ENCODE data around the gene MAIP1.
A peak's percentile ranks its signal among the peaks of the same experiment; 100 is the strongest.

Gene MAIP1

GRCh38 chr2:199979832-199980628 is 24.6 kb downstream of the MAIP1 start:
- Histone ChIP-seq H2AFZ (ENCODE audit: low read length) (peak overlapping the region; percentile 48), H3K27ac (replicated peaks; ENCODE audit: low read length) (no peak overlapping the region), H3K4me3 (ENCODE audit: low read length in 2 of 2) (peak overlapping the region in 1 of 2 donors; percentile 7), H4K8ac (ENCODE audit: low read depth, low read length) (no peak overlapping the region), H2BK12ac (ENCODE audit: low read length) (no peak overlapping the region), H3K9ac (ENCODE audit: low read depth, low read length, poor library complexity) (no peak overlapping the region), H3K36me3 (replicated peaks in 1 of 2; ENCODE audit: control insufficient read depth in 2 of 2, insufficient read depth in 2 of 2, low read length in 2 of 2) (no peaks in the 10 kb centered on the region), H4K91ac (ENCODE audit: low read depth, low read length, poor library complexity) (no peak overlapping the region), H2AK5ac (ENCODE audit: low read depth, low read length) (no peak overlapping the region), H2BK15ac (ENCODE audit: low read length) (no peak overlapping the region), H2BK5ac (ENCODE audit: low read length) (no peak overlapping the region), H3K18ac (ENCODE audit: low read length) (peak overlapping the region; percentile 61), H3K4ac (ENCODE audit: low read length) (no peak overlapping the region), H3K79me1 (ENCODE audit: low read depth, low read length) (no peaks in the 10 kb centered on the region), H2BK120ac (ENCODE audit: low read depth, low read length) (no peak overlapping the region), H3K9me3 (replicated peaks in 1 of 2; ENCODE audit: control insufficient read depth in 2 of 2, insufficient read depth in 1 of 2, low read depth in 1 of 2, low read length in 2 of 2) (no peaks in the 10 kb centered on the region), H3K14ac (ENCODE audit: low read length) (no peak overlapping the region), H3K4me1 (ENCODE audit: control insufficient read depth in 2 of 2, insufficient read depth in 1 of 2, low read depth in 1 of 2, low read length in 2 of 2) (peaks cover 5 to 10% of the 10 kb centered on the region in 2 donors), H3K23ac (ENCODE audit: low read depth, low read length, poor library complexity) (no peak overlapping the region), H3K27me3 (ENCODE audit: control insufficient read depth in 3 of 3, insufficient read depth in 3 of 3, low read depth in 1 of 3, low read length in 3 of 3) (no peaks in the 10 kb centered on the region), H3K4me2 (ENCODE audit: insufficient read depth, low read length, poor library complexity, severe bottlenecking) (peak overlapping the region; percentile 44)
- peak; percentile 85 for DNase-seq (ENCODE audit: low spot score)
- WGBS, 2 donors (ENCODE audit: extremely low coverage in 2 of 2, insufficient read length in 2 of 2, insufficient replicate concordance in 1 of 2), result no CpG with 5 or more reads among the region's 12 CpGs

DNA sequence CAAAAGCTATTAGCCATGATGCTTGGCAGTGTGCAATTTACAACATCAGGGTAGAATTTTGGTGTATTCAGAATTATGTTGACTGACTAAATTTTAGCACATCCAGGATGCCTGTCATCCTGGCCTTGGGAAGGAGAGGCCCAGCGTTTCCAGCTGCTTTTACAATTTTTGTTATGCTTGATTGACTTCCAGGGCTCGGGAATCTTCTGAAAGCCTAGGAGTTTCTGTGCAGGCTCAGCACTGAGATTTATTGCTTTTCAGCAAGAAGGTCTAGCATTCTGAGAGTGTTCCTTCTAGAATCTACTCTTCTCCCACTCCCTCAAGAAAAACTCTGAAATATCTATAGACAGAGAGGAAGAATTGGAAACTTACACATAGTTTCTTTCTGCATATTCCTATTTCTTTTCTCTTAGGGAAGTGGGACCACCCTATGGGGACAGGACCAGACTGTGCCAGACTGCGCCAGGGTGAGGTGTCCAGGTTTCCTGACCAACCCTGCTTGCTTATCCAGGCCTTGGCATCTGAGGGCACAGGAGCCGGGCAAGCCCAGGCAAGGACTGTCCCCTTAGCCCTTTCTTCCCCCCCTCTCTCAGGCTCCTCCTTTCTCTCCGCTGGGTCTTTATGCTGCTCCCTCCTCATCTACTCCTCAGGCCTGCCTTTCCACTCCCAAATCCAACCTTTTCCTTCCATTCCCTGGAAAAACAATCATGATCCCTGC is 26.9 kb downstream of the MAIP1 start:
- H3K27me3 ChIP-seq (ENCODE audit: control insufficient read depth in 3 of 3, insufficient read depth in 3 of 3, low read depth in 1 of 3, low read length in 3 of 3), result no peaks in the 10 kb centered on the region
- no peak overlapping the region for H2BK12ac ChIP-seq (ENCODE audit: low read length)
- H3K4ac ChIP-seq (ENCODE audit: low read length), result no peak overlapping the region
- no peaks in the 10 kb centered on the region for H3K79me1 ChIP-seq (ENCODE audit: low read depth, low read length)
- H2AK5ac ChIP-seq (ENCODE audit: low read depth, low read length), result no peak overlapping the region
- H3K9me3 ChIP-seq (replicated peaks in 1 of 2; ENCODE audit: control insufficient read depth in 2 of 2, insufficient read depth in 1 of 2, low read depth in 1 of 2, low read length in 2 of 2), result no peaks in the 10 kb centered on the region
- no peaks in the 10 kb centered on the region for H3K36me3 ChIP-seq (replicated peaks in 1 of 2; ENCODE audit: control insufficient read depth in 2 of 2, insufficient read depth in 2 of 2, low read length in 2 of 2)
- H3K4me2 ChIP-seq (ENCODE audit: insufficient read depth, low read length, poor library complexity, severe bottlenecking), result no peak overlapping the region
- no CpG with 5 or more reads among the region's 5 CpGs for WGBS, 2 donors (ENCODE audit: extremely low coverage in 2 of 2, insufficient read length in 2 of 2, insufficient replicate concordance in 1 of 2)
- no peak overlapping the region for H3K27ac ChIP-seq (replicated peaks; ENCODE audit: low read length)
- H3K23ac ChIP-seq (ENCODE audit: low read depth, low read length, poor library complexity), result no peak overlapping the region
- H4K91ac ChIP-seq (ENCODE audit: low read depth, low read length, poor library complexity), result no peak overlapping the region
- H3K4me1 ChIP-seq (ENCODE audit: control insufficient read depth in 2 of 2, insufficient read depth in 1 of 2, low read depth in 1 of 2, low read length in 2 of 2), result peaks cover 5 to 12% of the 10 kb centered on the region in 2 donors
- H2AFZ ChIP-seq (ENCODE audit: low read length), result peak overlapping the region; percentile 74
- no peak overlapping the region for H2BK120ac ChIP-seq (ENCODE audit: low read depth, low read length)
- no peak overlapping the region for H3K9ac ChIP-seq (ENCODE audit: low read depth, low read length, poor library complexity)
- no peak overlapping the region for H3K4me3 ChIP-seq (ENCODE audit: low read length in 2 of 2)
- no peak overlapping the region for H4K8ac ChIP-seq (ENCODE audit: low read depth, low read length)
- H3K14ac ChIP-seq (ENCODE audit: low read length), result no peak overlapping the region
- no peak for DNase-seq (ENCODE audit: low spot score)
- no peak overlapping the region for H2BK15ac ChIP-seq (ENCODE audit: low read length)
- no peak overlapping the region for H3K18ac ChIP-seq (ENCODE audit: low read length)
- H2BK5ac ChIP-seq (ENCODE audit: low read length), result no peak overlapping the region

DNA sequence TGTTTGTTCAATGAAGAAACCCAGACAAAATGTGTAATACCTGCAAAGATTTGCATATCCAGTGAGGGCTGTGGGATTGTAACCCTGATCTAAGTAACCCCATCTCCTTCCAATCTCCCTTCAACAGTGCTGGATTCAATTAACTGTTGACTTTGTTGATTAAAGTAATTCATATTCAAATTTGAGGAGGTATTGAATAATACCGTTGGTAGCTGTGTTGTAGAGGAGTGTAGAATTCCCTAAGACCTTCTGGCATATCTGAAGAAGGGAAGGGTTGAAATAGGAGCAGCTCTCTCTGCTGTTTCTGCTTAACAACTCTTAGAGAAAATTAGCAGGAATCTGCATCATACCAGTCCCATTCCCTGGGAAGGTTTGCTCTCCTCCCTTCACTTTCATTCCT is 28.2 kb downstream of the MAIP1 start:
- no peak overlapping the region for H4K91ac ChIP-seq (ENCODE audit: low read depth, low read length, poor library complexity)
- DNase-seq (ENCODE audit: low spot score), result no peak
- no peak overlapping the region for H3K4ac ChIP-seq (ENCODE audit: low read length)
- no peak overlapping the region for H2BK5ac ChIP-seq (ENCODE audit: low read length)
- H3K9me3 ChIP-seq (replicated peaks in 1 of 2; ENCODE audit: control insufficient read depth in 2 of 2, insufficient read depth in 1 of 2, low read depth in 1 of 2, low read length in 2 of 2), result no peaks in the 10 kb centered on the region
- H2AK5ac ChIP-seq (ENCODE audit: low read depth, low read length), result no peak overlapping the region
- no peak overlapping the region for H3K14ac ChIP-seq (ENCODE audit: low read length)
- no peak overlapping the region for H2BK12ac ChIP-seq (ENCODE audit: low read length)
- peaks cover 5 to 23% of the 10 kb centered on the region in 2 donors for H3K4me1 ChIP-seq (ENCODE audit: control insufficient read depth in 2 of 2, insufficient read depth in 1 of 2, low read depth in 1 of 2, low read length in 2 of 2)
- no peak overlapping the region for H3K4me3 ChIP-seq (ENCODE audit: low read length in 2 of 2)
- no peaks in the 10 kb centered on the region for H3K36me3 ChIP-seq (replicated peaks in 1 of 2; ENCODE audit: control insufficient read depth in 2 of 2, insufficient read depth in 2 of 2, low read length in 2 of 2)
- no peaks in the 10 kb centered on the region for H3K79me1 ChIP-seq (ENCODE audit: low read depth, low read length)
- H3K9ac ChIP-seq (ENCODE audit: low read depth, low read length, poor library complexity), result no peak overlapping the region
- no peak overlapping the region for H4K8ac ChIP-seq (ENCODE audit: low read depth, low read length)
- WGBS, 2 donors (ENCODE audit: extremely low coverage in 2 of 2, insufficient read length in 2 of 2, insufficient replicate concordance in 1 of 2), result no CpG with 5 or more reads among the region's 1 CpG
- no peaks in the 10 kb centered on the region for H3K27me3 ChIP-seq (ENCODE audit: control insufficient read depth in 3 of 3, insufficient read depth in 3 of 3, low read depth in 1 of 3, low read length in 3 of 3)
- no peak overlapping the region for H3K23ac ChIP-seq (ENCODE audit: low read depth, low read length, poor library complexity)
- no peak overlapping the region for H2AFZ ChIP-seq (ENCODE audit: low read length)
- no peak overlapping the region for H2BK120ac ChIP-seq (ENCODE audit: low read depth, low read length)
- H3K4me2 ChIP-seq (ENCODE audit: insufficient read depth, low read length, poor library complexity, severe bottlenecking), result no peak overlapping the region
- H3K27ac ChIP-seq (replicated peaks; ENCODE audit: low read length), result no peak overlapping the region
- no peak overlapping the region for H2BK15ac ChIP-seq (ENCODE audit: low read length)
- no peak overlapping the region for H3K18ac ChIP-seq (ENCODE audit: low read length)

DNA sequence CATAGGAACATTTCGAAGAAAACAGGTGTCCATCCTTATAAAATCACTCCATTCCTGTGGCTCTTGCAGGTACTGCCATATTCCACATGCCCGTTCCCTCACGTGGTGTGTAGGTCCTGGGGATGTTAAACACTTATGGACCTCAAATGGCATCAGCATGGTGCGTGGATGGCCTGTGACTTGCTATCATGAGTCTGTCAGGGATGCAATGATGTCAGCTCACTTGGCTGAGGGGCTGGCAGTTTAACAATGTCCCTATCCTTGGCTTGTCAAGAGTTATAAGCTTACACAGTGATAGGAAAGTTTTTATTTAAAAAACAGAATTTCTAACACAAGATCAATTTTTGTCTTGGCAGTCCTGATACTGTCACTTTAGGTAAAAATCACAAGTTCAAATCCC is 28.8 kb downstream of the MAIP1 start:
- Histone ChIP-seq H3K9me3 (replicated peaks in 1 of 2; ENCODE audit: control insufficient read depth in 2 of 2, insufficient read depth in 1 of 2, low read depth in 1 of 2, low read length in 2 of 2) (no peaks in the 10 kb centered on the region), H3K36me3 (replicated peaks in 1 of 2; ENCODE audit: control insufficient read depth in 2 of 2, insufficient read depth in 2 of 2, low read length in 2 of 2) (no peaks in the 10 kb centered on the region), H3K27ac (replicated peaks; ENCODE audit: low read length) (no peak overlapping the region), H3K79me1 (ENCODE audit: low read depth, low read length) (no peaks in the 10 kb centered on the region), H3K9ac (ENCODE audit: low read depth, low read length, poor library complexity) (no peak overlapping the region), H3K4ac (ENCODE audit: low read length) (no peak overlapping the region), H2BK120ac (ENCODE audit: low read depth, low read length) (no peak overlapping the region), H3K27me3 (ENCODE audit: control insufficient read depth in 3 of 3, insufficient read depth in 3 of 3, low read depth in 1 of 3, low read length in 3 of 3) (no peaks in the 10 kb centered on the region), H3K4me3 (ENCODE audit: low read length in 2 of 2) (no peak overlapping the region), H2AFZ (ENCODE audit: low read length) (no peak overlapping the region), H2BK5ac (ENCODE audit: low read length) (no peak overlapping the region), H2BK12ac (ENCODE audit: low read length) (no peak overlapping the region), H3K18ac (ENCODE audit: low read length) (no peak overlapping the region), H2BK15ac (ENCODE audit: low read length) (peak overlapping the region; percentile 45), H3K4me1 (ENCODE audit: control insufficient read depth in 2 of 2, insufficient read depth in 1 of 2, low read depth in 1 of 2, low read length in 2 of 2) (peaks cover 5 to 23% of the 10 kb centered on the region in 2 donors), H3K4me2 (ENCODE audit: insufficient read depth, low read length, poor library complexity, severe bottlenecking) (no peak overlapping the region), H4K91ac (ENCODE audit: low read depth, low read length, poor library complexity) (no peak overlapping the region), H3K14ac (ENCODE audit: low read length) (no peak overlapping the region), H3K23ac (ENCODE audit: low read depth, low read length, poor library complexity) (no peak overlapping the region), H4K8ac (ENCODE audit: low read depth, low read length) (no peak overlapping the region), H2AK5ac (ENCODE audit: low read depth, low read length) (no peak overlapping the region)
- no CpG with 5 or more reads among the region's 4 CpGs for WGBS, 2 donors (ENCODE audit: extremely low coverage in 2 of 2, insufficient read length in 2 of 2, insufficient replicate concordance in 1 of 2)
- DNase-seq (ENCODE audit: low spot score), result no peak

Measured in neuronal stem cell (in vitro differentiated cells).